PC-3 (cell line): ENCODE measurements around the gene SSTR4.

Source experiments
- CTCF ChIP-seq: fragments of 300-600 bp; sonication (generic); conservative IDR thresholded peaks from 2 replicates; pipeline ENCODE4 v1.5.1; 2017; ENCODE audit warnings: antibody characterized with exemption, low read depth, mild to moderate bottlenecking, low read length
- EZH2 ChIP-seq: fragments of 300-600 bp; sonication (generic); IDR thresholded peaks from one replicate; pipeline ENCODE4 v1.6.1; 2017; ENCODE audit warnings: antibody characterized with exemption, mild to moderate bottlenecking, low read length; ENCODE audit not compliant: unreplicated experiment
- EZH2phosphoT487 ChIP-seq: fragments of 300-600 bp; sonication (generic); IDR thresholded peaks from 2 replicates; pipeline ENCODE4 v1.6.1; 2018; ENCODE audit warnings: mild to moderate bottlenecking, antibody characterized with exemption, low read length, borderline replicate concordance

GRCh38 chr20:23021951-23022350, 13.2 kb upstream of the SSTR4 start:
- TF ChIP-seq CTCF (no peak), EZH2phosphoT487 (no peak), EZH2 (no peak)
